HEK293 (cell line): ENCODE results near the gene CDK12.
"Not testable (repeated sequence)": the region's sequence is repeated elsewhere in the genome, so short reads cannot be mapped to it uniquely, and the experiment has no call there.

Source experiments
- CTCF ChIA-PET: fragments of 350-600 bp; formaldehyde crosslinking; extraction: SDS; loops from one replicate; lab custom pipeline; 2021; ENCODE audit warnings: antibody characterized with exemption; lab: Yijun Ruan, JAX
- POLR2A ChIA-PET: fragments of 300-600 bp; formaldehyde crosslinking; extraction: SDS; loops from one replicate; lab custom pipeline; 2020; ENCODE audit warnings: antibody characterized with exemption, inconsistent platforms; lab: Yijun Ruan, JAX
- H3K27ac ChIP-seq: fragments of 200-500 bp; sonication (Bioruptor generic); 2 replicates; pipeline ENCODE4 v1.5.1; 2014; ENCODE audit warnings: low read depth, low read length, control low read depth, inconsistent platforms; ENCODE audit errors: extremely low read depth
- H3K36me3 ChIP-seq, 2 experiments: fragments of 200-500 bp in 1 of 2; sonication (Bioruptor generic) in 1 of 2; 1 replicate in 1 of 2; 2 replicates in 1 of 2; pipeline ENCODE4 v1.5.1; 2014 to 2017; ENCODE audit warnings: inconsistent platforms in 2 of 2, low read length in 2 of 2; ENCODE audit not compliant: control insufficient read depth in 2 of 2, insufficient read depth in 1 of 2
- H3K4me1 ChIP-seq: fragments of 200-500 bp; sonication (Bioruptor generic); 2 replicates; pipeline ENCODE4 v1.5.1; 2014; ENCODE audit warnings: mild to moderate bottlenecking, low read length, inconsistent platforms; ENCODE audit not compliant: control insufficient read depth, insufficient read depth
- H3K4me3 ChIP-seq: 2 replicates; pipeline ENCODE4 v1.5.1; 2011; ENCODE audit warnings: low read depth, mild to moderate bottlenecking, control low read depth, low read length, moderate library complexity
- H3K9me3 ChIP-seq: fragments of 200-500 bp; sonication (Bioruptor generic); 2 replicates; pipeline ENCODE4 v1.5.1; 2014; ENCODE audit warnings: low read depth, low read length, inconsistent platforms; ENCODE audit not compliant: control insufficient read depth, insufficient read depth
- EGR2 ChIP-seq: fragments of 450-650 bp; formaldehyde crosslinking; IDR thresholded peaks from 2 replicates; pipeline ENCODE4 v1.5.1; 2016; ENCODE audit warnings: low read depth, missing biosample characterization, missing genetic modification characterization
- GLIS1 ChIP-seq: fragments of 450-650 bp; formaldehyde crosslinking; IDR thresholded peaks from 2 replicates; pipeline ENCODE4 v1.5.1; 2016; ENCODE audit warnings: missing biosample characterization, missing genetic modification characterization
- HOXC10 ChIP-seq: sonication (generic); formaldehyde crosslinking; IDR thresholded peaks from 2 replicates; pipeline ENCODE4 v1.8.1; 2023; ENCODE audit warnings: mild to moderate bottlenecking, missing genetic modification reagents
- KLF1 ChIP-seq: fragments of 450-650 bp; formaldehyde crosslinking; IDR thresholded peaks from 2 replicates; pipeline ENCODE4 v1.5.1; 2016; ENCODE audit warnings: missing biosample characterization, missing genetic modification characterization
- KLF7 ChIP-seq: fragments of 450-650 bp; formaldehyde crosslinking; IDR thresholded peaks from 2 replicates; pipeline ENCODE4 v1.5.1; 2016; ENCODE audit warnings: missing biosample characterization, missing genetic modification characterization, borderline replicate concordance
- TCF7L2 ChIP-seq: IDR thresholded peaks from 2 replicates; pipeline ENCODE4 v1.6.1; 2011; ENCODE audit warnings: low read depth, mild to moderate bottlenecking, inconsistent platforms, low read length, moderate library complexity, borderline replicate concordance
- ZBTB17 ChIP-seq: fragments of 450-650 bp; formaldehyde crosslinking; IDR thresholded peaks from 2 replicates; pipeline ENCODE4 v1.5.1; 2016; ENCODE audit warnings: missing biosample characterization, missing genetic modification characterization
- ZFHX2 ChIP-seq: fragments of 450-650 bp; formaldehyde crosslinking; conservative IDR thresholded peaks from 2 replicates; pipeline ENCODE4 v1.5.1; 2016; ENCODE audit warnings: missing biosample characterization, missing genetic modification characterization
- ZNF121 ChIP-seq: fragments of 450-650 bp; formaldehyde crosslinking; IDR thresholded peaks from 2 replicates; pipeline ENCODE4 v1.5.1; 2016; ENCODE audit warnings: missing biosample characterization, missing genetic modification characterization
- ZNF335 ChIP-seq: fragments of 450-650 bp; formaldehyde crosslinking; conservative IDR thresholded peaks from 2 replicates; pipeline ENCODE4 v1.5.1; 2016; ENCODE audit warnings: missing biosample characterization, missing genetic modification characterization
- ZNF354C ChIP-seq: fragments of 450-650 bp; formaldehyde crosslinking; IDR thresholded peaks from 2 replicates; pipeline ENCODE4 v1.5.1; 2016; ENCODE audit warnings: missing biosample characterization, missing genetic modification characterization, low read depth, borderline replicate concordance
- ZNF521 ChIP-seq: fragments of 450-650 bp; formaldehyde crosslinking; IDR thresholded peaks from 2 replicates; pipeline ENCODE4 v1.5.1; 2017; ENCODE audit warnings: missing biosample characterization, mild to moderate bottlenecking, missing genetic modification characterization
- ZNF549 ChIP-seq: fragments of 450-650 bp; IDR thresholded peaks from 2 replicates; pipeline ENCODE4 v1.5.1; 2018; ENCODE audit warnings: missing biosample characterization, missing genetic modification characterization, mild to moderate bottlenecking, inconsistent platforms, moderate library complexity
- ZNF600 ChIP-seq: fragments of 450-650 bp; formaldehyde crosslinking; IDR thresholded peaks from 2 replicates; pipeline ENCODE4 v1.5.1; 2016; ENCODE audit warnings: missing biosample characterization, missing genetic modification characterization
- ZSCAN5A ChIP-seq: fragments of 450-650 bp; formaldehyde crosslinking; IDR thresholded peaks from 2 replicates; pipeline ENCODE4 v1.5.1; 2016; ENCODE audit warnings: missing biosample characterization, missing genetic modification characterization
- TF ChIP-seq, protein P1 (sequence below): fragments of 450-650 bp; formaldehyde crosslinking; IDR thresholded peaks from 2 replicates; pipeline ENCODE4 v1.5.1; 2016; ENCODE audit warnings: missing biosample characterization, missing genetic modification characterization, borderline replicate concordance
- TF ChIP-seq, protein P2 (sequence below): fragments of 450-650 bp; formaldehyde crosslinking; IDR thresholded peaks from 2 replicates; pipeline ENCODE4 v1.5.1; 2016; ENCODE audit warnings: missing biosample characterization, missing genetic modification characterization

The CDK12 gene

GRCh38 chr17:39455919-39456318, 5.4 kb upstream of the CDK12 start:
- no peak overlapping the region for H3K4me3 ChIP-seq
- H3K9me3 ChIP-seq: no peaks in the 10 kb centered on the region
- POLR2A ChIA-PET: interaction anchor here (0.7 kb wide), 1 partner anchor 143 kb away, joined by 6 read pairs; no protein-coding TSS in a partner anchor
- H3K36me3 ChIP-seq: no peaks in the 10 kb centered on the region; a peak in 1 of 3 replicates
- TF ChIP-seq ZNF121 (tag by site-specific recombination) (peak; percentile 82; the same call in 1 of the 2 replicates), HOXC10 (CRISPR knock-in tag) (no peak)
- CTCF ChIA-PET: interaction anchor here (0.7 kb wide), 1 partner anchor 27 kb away, joined by 3 read pairs; no protein-coding TSS in a partner anchor
- H3K27ac ChIP-seq: no peak overlapping the region
- no peaks in the 10 kb centered on the region for H3K4me1 ChIP-seq

DNA sequence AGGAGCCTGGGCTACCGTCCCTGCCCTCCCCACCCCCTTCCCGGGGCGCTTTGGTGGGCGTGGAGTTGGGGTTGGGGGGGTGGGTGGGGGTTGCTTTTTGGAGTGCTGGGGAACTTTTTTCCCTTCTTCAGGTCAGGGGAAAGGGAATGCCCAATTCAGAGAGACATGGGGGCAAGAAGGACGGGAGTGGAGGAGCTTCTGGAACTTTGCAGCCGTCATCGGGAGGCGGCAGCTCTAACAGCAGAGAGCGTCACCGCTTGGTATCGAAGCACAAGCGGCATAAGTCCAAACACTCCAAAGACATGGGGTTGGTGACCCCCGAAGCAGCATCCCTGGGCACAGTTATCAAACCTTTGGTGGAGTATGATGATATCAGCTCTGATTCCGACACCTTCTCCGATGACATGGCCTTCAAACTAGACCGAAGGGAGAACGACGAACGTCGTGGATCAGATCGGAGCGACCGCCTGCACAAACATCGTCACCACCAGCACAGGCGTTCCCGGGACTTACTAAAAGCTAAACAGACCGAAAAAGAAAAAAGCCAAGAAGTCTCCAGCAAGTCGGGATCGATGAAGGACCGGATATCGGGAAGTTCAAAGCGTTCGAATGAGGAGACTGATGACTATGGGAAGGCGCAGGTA, 762 bp downstream of the CDK12 start:
- Histone ChIP-seq H3K27ac (peak overlapping the region; percentile 91), H3K4me3 (peak overlapping the region; percentile 78), H3K36me3 (peaks cover 4 to 27% of the 10 kb centered on the region in 2 experiments; a peak in 2 of 3 replicates), H3K4me1 (no peaks in the 10 kb centered on the region), H3K9me3 (no peaks in the 10 kb centered on the region)
- no peak for TF ChIP-seq ZNF549
- TF ChIP-seq TCF7L2: peak; percentile 49; the same call in 1 of the 2 replicates
- TF ChIP-seq ZBTB17: peak; percentile 95
- peak; percentile 54 for TF ChIP-seq ZNF335
- peak; percentile 10; the same call in 1 of the 2 replicates for TF ChIP-seq ZNF600 (tag by site-specific recombination)
- CTCF ChIA-PET: interaction anchor here (0.5 to 1.7 kb wide), 6 partner anchors 9 to 614 kb away, joined by 3 to 4 read pairs (median 4); no protein-coding TSS in a partner anchor
- POLR2A ChIA-PET: interaction anchor here (1.1 to 4.4 kb wide), 9 partner anchors 11 to 262 kb away, joined by 3 to 131 read pairs (median 12); partner anchors contain the start of genes FBXL20, MED1 and RPL19

DNA sequence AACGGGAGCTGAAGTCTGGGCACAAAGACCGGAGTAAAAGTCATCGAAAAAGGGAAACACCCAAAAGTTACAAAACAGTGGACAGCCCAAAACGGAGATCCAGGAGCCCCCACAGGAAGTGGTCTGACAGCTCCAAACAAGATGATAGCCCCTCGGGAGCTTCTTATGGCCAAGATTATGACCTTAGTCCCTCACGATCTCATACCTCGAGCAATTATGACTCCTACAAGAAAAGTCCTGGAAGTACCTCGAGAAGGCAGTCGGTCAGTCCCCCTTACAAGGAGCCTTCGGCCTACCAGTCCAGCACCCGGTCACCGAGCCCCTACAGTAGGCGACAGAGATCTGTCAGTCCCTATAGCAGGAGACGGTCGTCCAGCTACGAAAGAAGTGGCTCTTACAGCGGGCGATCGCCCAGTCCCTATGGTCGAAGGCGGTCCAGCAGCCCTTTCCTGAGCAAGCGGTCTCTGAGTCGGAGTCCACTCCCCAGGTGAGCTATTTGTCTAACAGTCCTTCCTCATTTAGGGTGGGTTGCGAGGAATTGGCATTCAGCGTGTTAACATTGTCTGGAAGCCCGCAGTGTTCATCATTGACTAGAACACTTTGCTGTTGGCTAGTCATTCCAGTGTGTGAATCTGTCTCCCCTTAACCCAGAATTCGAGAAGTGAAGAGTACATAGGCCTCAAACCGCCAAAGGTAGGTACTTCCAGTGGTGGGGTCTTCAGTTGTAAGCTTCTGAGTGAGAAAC, 1.5 kb downstream of the CDK12 start:
- TF ChIP-seq ZFHX2: no peak
- peak; percentile 16; the same call in 1 of the 2 replicates for TF ChIP-seq TCF7L2
- no peak for TF ChIP-seq ZNF354C (tag by site-specific recombination)
- TF ChIP-seq, protein P1, sequence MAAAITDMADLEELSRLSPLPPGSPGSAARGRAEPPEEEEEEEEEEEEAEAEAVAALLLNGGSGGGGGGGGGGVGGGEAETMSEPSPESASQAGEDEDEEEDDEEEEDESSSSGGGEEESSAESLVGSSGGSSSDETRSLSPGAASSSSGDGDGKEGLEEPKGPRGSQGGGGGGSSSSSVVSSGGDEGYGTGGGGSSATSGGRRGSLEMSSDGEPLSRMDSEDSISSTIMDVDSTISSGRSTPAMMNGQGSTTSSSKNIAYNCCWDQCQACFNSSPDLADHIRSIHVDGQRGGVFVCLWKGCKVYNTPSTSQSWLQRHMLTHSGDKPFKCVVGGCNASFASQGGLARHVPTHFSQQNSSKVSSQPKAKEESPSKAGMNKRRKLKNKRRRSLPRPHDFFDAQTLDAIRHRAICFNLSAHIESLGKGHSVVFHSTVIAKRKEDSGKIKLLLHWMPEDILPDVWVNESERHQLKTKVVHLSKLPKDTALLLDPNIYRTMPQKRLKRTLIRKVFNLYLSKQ (tag by site-specific recombination): no peak
- no peak for TF ChIP-seq ZNF521 (tag by site-specific recombination)
- peak; percentile 30 for TF ChIP-seq ZBTB17
- TF ChIP-seq, all 188 proteins: peak for 2
- H3K4me3 ChIP-seq: peak overlapping the region; percentile 78
- no peaks in the 10 kb centered on the region for H3K9me3 ChIP-seq
- POLR2A ChIA-PET: interaction anchor here (1.1 to 4.4 kb wide), 7 partner anchors 13 to 263 kb away, joined by 4 to 131 read pairs (median 15); partner anchors contain the start of genes FBXL20, MED1 and RPL19
- peak overlapping the region; percentile 91 for H3K27ac ChIP-seq
- H3K4me1 ChIP-seq: no peaks in the 10 kb centered on the region
- CTCF ChIA-PET: interaction anchor here (0.5 to 1.7 kb wide), 9 partner anchors 10 to 613 kb away, joined by 3 to 4 read pairs (median 4); partner anchors contain the start of gene MED1
- H3K36me3 ChIP-seq: peaks cover 4 to 34% of the 10 kb centered on the region in 2 experiments; a peak in 2 of 3 replicates

DNA sequence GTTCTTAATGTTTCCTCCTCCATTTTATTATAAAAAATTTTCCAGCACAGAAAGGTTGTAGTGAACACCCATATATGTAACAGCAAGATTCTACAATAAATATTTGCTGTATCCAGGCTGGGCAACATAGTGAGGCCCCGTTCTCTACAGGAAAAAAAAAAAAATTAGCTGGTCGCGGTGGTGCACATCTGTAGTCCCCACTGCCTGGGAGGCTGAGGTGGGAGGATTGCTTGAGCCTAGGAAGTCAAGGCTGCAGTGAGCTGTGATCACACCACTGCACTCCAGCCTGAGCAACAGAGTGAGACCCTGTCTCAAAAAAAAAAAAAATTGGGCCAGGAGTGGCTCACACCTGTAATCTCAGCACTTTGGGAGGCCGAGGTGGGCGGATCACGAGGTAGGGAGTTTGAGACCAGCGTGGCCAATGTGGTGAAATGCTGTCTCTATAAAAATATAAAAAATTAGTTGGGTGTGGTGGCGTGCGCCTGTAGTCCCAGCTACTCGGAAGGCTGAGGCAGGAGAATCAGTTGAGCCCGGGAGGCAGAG, 3.4 kb downstream of the CDK12 start:
- H3K27ac ChIP-seq, H3K9me3 ChIP-seq, H3K4me1 ChIP-seq: not testable (repeated sequence)
- 0 out of 2 replicates have a peak, but pooled peaks have one; percentile 20 for TF ChIP-seq KLF7 (tag by site-specific recombination)
- TF ChIP-seq, protein P2, sequence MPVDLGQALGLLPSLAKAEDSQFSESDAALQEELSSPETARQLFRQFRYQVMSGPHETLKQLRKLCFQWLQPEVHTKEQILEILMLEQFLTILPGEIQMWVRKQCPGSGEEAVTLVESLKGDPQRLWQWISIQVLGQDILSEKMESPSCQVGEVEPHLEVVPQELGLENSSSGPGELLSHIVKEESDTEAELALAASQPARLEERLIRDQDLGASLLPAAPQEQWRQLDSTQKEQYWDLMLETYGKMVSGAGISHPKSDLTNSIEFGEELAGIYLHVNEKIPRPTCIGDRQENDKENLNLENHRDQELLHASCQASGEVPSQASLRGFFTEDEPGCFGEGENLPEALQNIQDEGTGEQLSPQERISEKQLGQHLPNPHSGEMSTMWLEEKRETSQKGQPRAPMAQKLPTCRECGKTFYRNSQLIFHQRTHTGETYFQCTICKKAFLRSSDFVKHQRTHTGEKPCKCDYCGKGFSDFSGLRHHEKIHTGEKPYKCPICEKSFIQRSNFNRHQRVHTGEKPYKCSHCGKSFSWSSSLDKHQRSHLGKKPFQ (tag by site-specific recombination): peak; percentile 89
- peak; percentile 93 for TF ChIP-seq ZNF121 (tag by site-specific recombination)
- 0 out of 2 replicates have a peak, but pooled peaks have one; percentile 27 for TF ChIP-seq GLIS1
- TF ChIP-seq KLF1 (tag by site-specific recombination): 0 out of 2 replicates have a peak, but pooled peaks have one; percentile 47
- 0 out of 2 replicates have a peak, but pooled peaks have one; percentile 12 for TF ChIP-seq ZNF600 (tag by site-specific recombination)
- TF ChIP-seq EGR2: 0 out of 2 replicates have a peak, but pooled peaks have one; percentile 19
- TF ChIP-seq ZSCAN5A (tag by site-specific recombination): 0 out of 2 replicates have a peak, but pooled peaks have one; percentile 42
- peak; percentile 76; the same call in 1 of the 2 replicates for TF ChIP-seq ZBTB17
- H3K36me3 ChIP-seq: peaks cover 18 to 42% of the 10 kb centered on the region in 2 experiments
- ChIA-PET POLR2A (interaction anchor here (0.6 to 1.3 kb wide), 6 partner anchors 12 to 795 kb away, joined by 3 to 7 read pairs (median 4); partner anchors contain the start of gene MED1), CTCF (interaction anchor here (0.6 to 0.7 kb wide), 6 partner anchors 13 to 734 kb away, joined by 3 to 4 read pairs (median 3); no protein-coding TSS in a partner anchor)
- peak overlapping the region; percentile 78 for H3K4me3 ChIP-seq
